ENCODE results near the gene CARD10.

CARD10 gene

DNA sequence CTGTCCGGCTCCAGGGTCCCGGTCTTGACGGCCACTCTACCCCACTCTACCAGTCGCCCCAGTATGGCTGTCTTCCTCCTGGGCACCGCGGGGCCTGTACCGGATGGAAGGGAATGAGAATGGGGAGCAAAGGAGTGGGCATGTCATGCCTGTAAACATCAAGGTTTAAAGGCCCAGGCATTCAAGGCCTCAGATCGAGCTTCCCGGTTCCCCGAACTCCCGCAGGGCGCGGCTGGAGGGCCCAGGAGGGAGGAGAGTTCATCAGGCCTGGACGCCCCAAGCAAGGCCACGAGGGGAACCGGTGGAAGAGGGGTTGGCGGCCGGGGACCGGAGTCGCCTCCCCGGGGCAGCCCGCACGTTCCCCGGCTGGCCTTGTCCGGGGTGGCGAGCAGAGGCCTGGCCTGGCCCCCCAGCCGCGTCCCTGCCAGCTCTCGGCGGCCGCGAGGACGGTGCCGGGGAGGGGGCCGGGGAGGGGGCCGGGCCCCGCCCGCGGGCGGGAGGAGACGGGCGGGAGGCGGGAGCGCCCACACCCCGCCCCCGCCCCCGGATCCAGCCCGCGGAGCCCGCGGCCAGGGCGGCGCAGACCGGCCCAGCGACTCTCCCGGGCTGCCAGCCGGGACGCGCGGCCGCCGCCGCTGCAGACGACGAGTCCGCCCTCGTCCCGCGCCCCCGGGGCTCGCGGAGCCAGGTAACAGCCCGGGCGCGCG lies 40.8 kb upstream of the CARD10 start, which contains the start of gene CDC42EP1:
Gene CDC42EP1, plus strand, starts transcription at position 580 of the 707 bp plus-strand sequence. CDS start 5,870 bp downstream, outside the sequence.
- peak; percentile 39 for DNase-seq (ENCODE audit: low read depth)
- H3K4me3 ChIP-seq (ENCODE audit: control insufficient read depth, low read depth, low read length) = peak within 1 kb of the TSS; percentile 79

GRCh38 chr22:37559521-37559900 lies 40.3 kb upstream of the CARD10 start:
- no peak for DNase-seq (ENCODE audit: low read depth)
- H3K4me3 ChIP-seq (ENCODE audit: control insufficient read depth, low read depth, low read length) = peak overlapping the region; percentile 23
- TF ChIP-seq CTCF (conservative IDR thresholded peaks at IDR 0.05; ENCODE audit: control insufficient read depth, insufficient read depth, low read depth, low read length) = no peak

More for the DNA sequence above, 40.8 kb upstream of the CARD10 start, which contains the start of gene CDC42EP1:
- no peak for TF ChIP-seq CTCF (conservative IDR thresholded peaks at IDR 0.05; ENCODE audit: control insufficient read depth, insufficient read depth, low read depth, low read length)

- no peak overlapping the region for H3K4me3 ChIP-seq (ENCODE audit: control insufficient read depth, low read depth, low read length)
- no peak for DNase-seq (ENCODE audit: low read depth)
- TF ChIP-seq CTCF (conservative IDR thresholded peaks at IDR 0.05; ENCODE audit: control insufficient read depth, insufficient read depth, low read depth, low read length) = no peak
These were observed 39.6 kb upstream of the CARD10 start for GRCh38 chr22:37558815-37559214.

GRCh38 chr22:37557321-37558001 lies 38.2 kb upstream of the CARD10 start:
- TF ChIP-seq CTCF (conservative IDR thresholded peaks at IDR 0.05; ENCODE audit: control insufficient read depth, insufficient read depth, low read depth, low read length) = no peak
- no peak for DNase-seq (ENCODE audit: low read depth)
- no peak overlapping the region for H3K4me3 ChIP-seq (ENCODE audit: control insufficient read depth, low read depth, low read length)

DNA sequence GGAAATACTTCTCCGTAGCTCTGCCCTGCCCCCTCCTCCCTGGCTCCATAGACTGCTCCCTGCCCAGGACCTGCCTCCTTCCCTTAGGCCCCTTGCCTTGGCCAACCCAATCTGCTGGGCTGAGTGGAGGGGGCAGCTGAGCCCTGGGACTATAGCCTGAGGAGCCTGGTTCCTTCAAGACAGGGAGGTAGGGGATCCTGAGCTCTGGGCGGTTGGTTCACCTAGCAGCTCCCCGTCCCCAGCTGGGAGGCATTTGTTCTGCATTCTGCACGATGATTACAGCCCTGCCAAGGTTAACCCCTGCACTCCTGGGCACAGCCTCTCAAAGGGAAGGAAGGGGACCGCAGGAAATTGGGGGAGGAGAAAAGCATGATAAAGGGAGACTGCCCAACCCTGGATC lies 37.5 kb upstream of the CARD10 start:
- no peak for DNase-seq (ENCODE audit: low read depth)
- no peak for TF ChIP-seq CTCF (conservative IDR thresholded peaks at IDR 0.05; ENCODE audit: control insufficient read depth, insufficient read depth, low read depth, low read length)
- no peak overlapping the region for H3K4me3 ChIP-seq (ENCODE audit: control insufficient read depth, low read depth, low read length)

- TF ChIP-seq CTCF (conservative IDR thresholded peaks at IDR 0.05; ENCODE audit: control insufficient read depth, insufficient read depth, low read depth, low read length) = no peak
- H3K4me3 ChIP-seq (ENCODE audit: control insufficient read depth, low read depth, low read length) = no peak overlapping the region
- no peak for DNase-seq (ENCODE audit: low read depth)
These were observed 35.8 kb upstream of the CARD10 start for GRCh38 chr22:37555029-37555428.
